HFFc6 (cell line): ENCODE measurements around the gene MESP2. TPM values are rescaled to one million over a fixed set of nuclear protein-coding genes. Genes with fewer than 3 reads are reported as not detected.

ENCODE experiments used
- DNase-seq: peaks from one replicate; pipeline ENCODE4 v3.0.0-alpha.2; 2018
- H3K27ac Mint-ChIP-seq: 2 replicates; pipeline ENCODE4 v1.8.0; 2020; ENCODE audit warnings: mild to moderate bottlenecking, mixed read lengths
- H3K27me3 Mint-ChIP-seq: 2 replicates; pipeline ENCODE4 v1.8.0; 2021; ENCODE audit warnings: mild to moderate bottlenecking, moderate library complexity, mixed read lengths; ENCODE audit not compliant: insufficient read depth
- H3K36me3 Mint-ChIP-seq: 2 replicates; pipeline ENCODE4 v1.8.0; 2021; ENCODE audit warnings: low read depth, mixed read lengths
- H3K4me1 Mint-ChIP-seq: 2 replicates; pipeline ENCODE4 v1.8.0; 2020; ENCODE audit warnings: low read depth, mixed read lengths
- H3K4me3 Mint-ChIP-seq: 2 replicates; pipeline ENCODE4 v1.8.0; 2020; ENCODE audit warnings: mild to moderate bottlenecking, moderate library complexity, mixed read lengths
- H3K9me3 Mint-ChIP-seq: 2 replicates; pipeline ENCODE4 v1.8.0; 2020; ENCODE audit warnings: mild to moderate bottlenecking, mixed read lengths
- long read RNA-seq: library from polyadenylated mRNA; unstranded; transcript quantifications from one replicate; pipeline ENCODE4 v2.0.0, GENCODE V29; 2019
- total RNA-seq, 6 experiments: library from RNA; stranded (reverse); fragmentation: NEBNext Ultra II Directional; extraction: Animal tissue kit (Norgen Biotek cat#: 25700); gene quantifications; 2 replicates in 1 of 6; 3 replicates in 5 of 6; pipeline ENCODE4 v1.2.3, GENCODE V29; 2021
- TF ChIP-seq, protein P1 (sequence below): fragments of 200-600 bp; sonication (generic); IDR thresholded peaks from 2 replicates; pipeline ENCODE4 v1.5.0; 2021; ENCODE audit warnings: antibody characterized with exemption, mild to moderate bottlenecking

MESP2 gene, protein sequence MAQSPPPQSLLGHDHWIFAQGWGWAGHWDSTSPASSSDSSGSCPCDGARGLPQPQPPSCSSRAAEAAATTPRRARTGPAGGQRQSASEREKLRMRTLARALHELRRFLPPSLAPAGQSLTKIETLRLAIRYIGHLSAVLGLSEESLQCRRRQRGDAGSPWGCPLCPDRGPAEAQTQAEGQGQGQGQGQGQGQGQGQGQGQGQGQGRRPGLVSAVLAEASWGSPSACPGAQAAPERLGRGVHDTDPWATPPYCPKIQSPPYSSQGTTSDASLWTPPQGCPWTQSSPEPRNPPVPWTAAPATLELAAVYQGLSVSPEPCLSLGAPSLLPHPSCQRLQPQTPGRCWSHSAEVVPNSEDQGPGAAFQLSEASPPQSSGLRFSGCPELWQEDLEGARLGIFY
- under 1 TPM in 3 of 6 experiments, not detected in 3; 0.19 to 0.26 (median 0.21) TPM for total RNA-seq
- long read RNA-seq, result 0 reads

GRCh38 chr15:89776274-89777072, at the start of gene MESP2:
Gene MESP2, plus strand, starts transcription at chr15:89776332. Its CDS starts 26 bp downstream, at chr15:89776358.
- H3K4me3 Mint-ChIP-seq, result no peak within 1 kb of the TSS
- H3K27me3 Mint-ChIP-seq, result no peaks in the 10 kb centered on the region; the same call in 1 of the 2 replicates
- TF ChIP-seq, protein P1, sequence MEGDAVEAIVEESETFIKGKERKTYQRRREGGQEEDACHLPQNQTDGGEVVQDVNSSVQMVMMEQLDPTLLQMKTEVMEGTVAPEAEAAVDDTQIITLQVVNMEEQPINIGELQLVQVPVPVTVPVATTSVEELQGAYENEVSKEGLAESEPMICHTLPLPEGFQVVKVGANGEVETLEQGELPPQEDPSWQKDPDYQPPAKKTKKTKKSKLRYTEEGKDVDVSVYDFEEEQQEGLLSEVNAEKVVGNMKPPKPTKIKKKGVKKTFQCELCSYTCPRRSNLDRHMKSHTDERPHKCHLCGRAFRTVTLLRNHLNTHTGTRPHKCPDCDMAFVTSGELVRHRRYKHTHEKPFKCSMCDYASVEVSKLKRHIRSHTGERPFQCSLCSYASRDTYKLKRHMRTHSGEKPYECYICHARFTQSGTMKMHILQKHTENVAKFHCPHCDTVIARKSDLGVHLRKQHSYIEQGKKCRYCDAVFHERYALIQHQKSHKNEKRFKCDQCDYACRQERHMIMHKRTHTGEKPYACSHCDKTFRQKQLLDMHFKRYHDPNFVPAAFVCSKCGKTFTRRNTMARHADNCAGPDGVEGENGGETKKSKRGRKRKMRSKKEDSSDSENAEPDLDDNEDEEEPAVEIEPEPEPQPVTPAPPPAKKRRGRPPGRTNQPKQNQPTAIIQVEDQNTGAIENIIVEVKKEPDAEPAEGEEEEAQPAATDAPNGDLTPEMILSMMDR, result peak; percentile 73
- H3K4me1 Mint-ChIP-seq, result peaks cover 21% of the 10 kb centered on the region
- no peaks in the 10 kb centered on the region for H3K36me3 Mint-ChIP-seq
- H3K27ac Mint-ChIP-seq, result no peak within 1 kb of the TSS
- H3K9me3 Mint-ChIP-seq, result no peaks in the 10 kb centered on the region
- peak; percentile 77 for DNase-seq

- H3K4me3 Mint-ChIP-seq, result no peak overlapping the region
- no peaks in the 10 kb centered on the region for H3K4me1 Mint-ChIP-seq
- H3K36me3 Mint-ChIP-seq, result no peaks in the 10 kb centered on the region
- H3K9me3 Mint-ChIP-seq, result peaks cover 5% of the 10 kb centered on the region; the same call in 1 of the 2 replicates
- peaks cover 32% of the 10 kb centered on the region for H3K27me3 Mint-ChIP-seq
- TF ChIP-seq, protein P1, result no peak
- no peak overlapping the region for H3K27ac Mint-ChIP-seq
- DNase-seq, result peak; percentile 10
These were observed 47.9 kb upstream of the MESP2 start for GRCh38 chr15:89728254-89728653.

GRCh38 chr15:89731275-89731674, 44.9 kb upstream of the MESP2 start:
- no peaks in the 10 kb centered on the region for H3K36me3 Mint-ChIP-seq
- no peaks in the 10 kb centered on the region for H3K4me1 Mint-ChIP-seq
- no peak for DNase-seq
- H3K4me3 Mint-ChIP-seq, result no peak overlapping the region
- no peaks in the 10 kb centered on the region for H3K9me3 Mint-ChIP-seq
- H3K27me3 Mint-ChIP-seq, result peaks cover 41% of the 10 kb centered on the region
- TF ChIP-seq, protein P1, result no peak
- H3K27ac Mint-ChIP-seq, result no peak overlapping the region

DNA sequence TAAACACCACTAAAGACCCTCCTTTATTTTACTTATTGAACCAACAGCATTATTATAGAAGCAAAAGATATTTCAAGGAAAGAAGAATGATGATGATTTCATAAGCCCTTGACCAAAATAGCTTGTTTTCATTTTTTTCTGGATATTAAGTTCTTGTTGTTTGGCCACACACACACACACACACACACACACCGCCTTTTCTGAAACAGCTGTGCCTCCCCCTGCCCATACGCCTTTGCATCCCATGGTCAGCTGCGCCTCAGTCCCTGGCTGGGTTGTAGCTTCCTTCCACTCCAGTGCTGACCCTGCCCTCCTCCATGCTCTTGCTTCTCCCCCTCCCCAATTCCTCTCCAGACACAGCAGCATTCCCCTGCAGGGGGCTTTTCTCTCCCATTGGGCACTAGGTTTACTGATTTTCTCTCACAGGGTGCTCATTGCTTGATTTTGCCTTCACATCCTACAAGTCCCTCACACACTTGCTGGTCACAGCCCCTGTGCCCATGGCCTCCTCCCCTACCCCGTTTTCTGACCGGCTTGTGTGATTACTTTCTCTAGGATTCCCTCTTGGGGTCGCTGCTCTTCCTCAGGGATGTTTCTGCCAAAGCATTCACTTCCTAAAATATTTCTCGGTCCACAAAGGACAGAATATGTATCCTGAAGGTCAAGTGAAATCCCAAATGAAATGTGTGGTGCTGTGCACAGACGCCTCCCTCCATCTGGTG, 43.5 kb upstream of the MESP2 start:
- H3K27me3 Mint-ChIP-seq, result peaks cover 40% of the 10 kb centered on the region

DNA sequence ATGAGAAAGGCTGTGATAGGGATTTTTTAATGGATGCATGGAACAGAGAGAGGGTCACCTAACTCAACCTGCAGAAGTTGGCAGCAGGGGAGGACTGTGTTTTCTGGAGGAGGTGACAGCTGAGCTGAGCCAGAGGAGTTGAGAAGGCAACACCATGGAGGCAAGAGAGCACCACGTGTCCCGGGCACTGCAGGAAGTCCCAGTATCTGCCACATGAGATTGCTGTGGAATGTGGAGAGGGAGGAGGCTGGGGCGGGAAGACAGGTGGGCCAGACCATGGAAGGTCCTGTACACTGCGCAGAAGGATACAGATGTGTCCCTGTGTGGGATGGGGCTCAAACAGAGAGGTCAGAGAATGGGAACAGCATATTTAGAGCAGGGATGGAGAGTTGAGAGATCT, 40.4 kb upstream of the MESP2 start:
- Mint-ChIP-seq H3K27ac (no peak overlapping the region), H3K27me3 (peaks cover 36% of the 10 kb centered on the region)

More for the DNA sequence above, 43.5 kb upstream of the MESP2 start:
- H3K27ac Mint-ChIP-seq, result no peak overlapping the region
- TF ChIP-seq, protein P1, result 0 out of 2 replicates have a peak, but pooled peaks have one; percentile 8
- no peaks in the 10 kb centered on the region for H3K4me1 Mint-ChIP-seq
- DNase-seq, result no peak
- H3K36me3 Mint-ChIP-seq, result no peaks in the 10 kb centered on the region
- H3K4me3 Mint-ChIP-seq, result no peak overlapping the region
- no peaks in the 10 kb centered on the region for H3K9me3 Mint-ChIP-seq

More for the DNA sequence above, 40.4 kb upstream of the MESP2 start:
- Mint-ChIP-seq H3K4me3 (no peak overlapping the region), H3K9me3 (no peaks in the 10 kb centered on the region), H3K36me3 (no peaks in the 10 kb centered on the region), H3K4me1 (no peaks in the 10 kb centered on the region)
- no peak for DNase-seq
- TF ChIP-seq, protein P1, result no peak
